ENCODE data around the gene CELSR3.

The CELSR3 gene

GRCh38 chr3:48686538-48687219 is 24.0 kb upstream of the CELSR3 start:
- Histone ChIP-seq H3K9me3 (ENCODE audit: control insufficient read depth, low read length) (no peaks in the 10 kb centered on the region), H3K4me3 (ENCODE audit: extremely low read depth, insufficient read depth, low read length, poor library complexity, severe bottlenecking) (peak overlapping the region; percentile 90), H3K4me1 (ENCODE audit: control insufficient read depth, insufficient read depth, low read length, poor library complexity, severe bottlenecking) (peaks cover 21% of the 10 kb centered on the region), H3K27ac (ENCODE audit: low read depth, low read length, severe bottlenecking) (peak overlapping the region; percentile 49), H3K36me3 (ENCODE audit: control insufficient read depth, insufficient read depth, low read length) (peaks cover 67% of the 10 kb centered on the region)
- 94% methylated on average over 4 to 5 of the region's 10 CpGs for WGBS, 2 experiments (ENCODE audit: insufficient coverage in 2 of 2)

DNA sequence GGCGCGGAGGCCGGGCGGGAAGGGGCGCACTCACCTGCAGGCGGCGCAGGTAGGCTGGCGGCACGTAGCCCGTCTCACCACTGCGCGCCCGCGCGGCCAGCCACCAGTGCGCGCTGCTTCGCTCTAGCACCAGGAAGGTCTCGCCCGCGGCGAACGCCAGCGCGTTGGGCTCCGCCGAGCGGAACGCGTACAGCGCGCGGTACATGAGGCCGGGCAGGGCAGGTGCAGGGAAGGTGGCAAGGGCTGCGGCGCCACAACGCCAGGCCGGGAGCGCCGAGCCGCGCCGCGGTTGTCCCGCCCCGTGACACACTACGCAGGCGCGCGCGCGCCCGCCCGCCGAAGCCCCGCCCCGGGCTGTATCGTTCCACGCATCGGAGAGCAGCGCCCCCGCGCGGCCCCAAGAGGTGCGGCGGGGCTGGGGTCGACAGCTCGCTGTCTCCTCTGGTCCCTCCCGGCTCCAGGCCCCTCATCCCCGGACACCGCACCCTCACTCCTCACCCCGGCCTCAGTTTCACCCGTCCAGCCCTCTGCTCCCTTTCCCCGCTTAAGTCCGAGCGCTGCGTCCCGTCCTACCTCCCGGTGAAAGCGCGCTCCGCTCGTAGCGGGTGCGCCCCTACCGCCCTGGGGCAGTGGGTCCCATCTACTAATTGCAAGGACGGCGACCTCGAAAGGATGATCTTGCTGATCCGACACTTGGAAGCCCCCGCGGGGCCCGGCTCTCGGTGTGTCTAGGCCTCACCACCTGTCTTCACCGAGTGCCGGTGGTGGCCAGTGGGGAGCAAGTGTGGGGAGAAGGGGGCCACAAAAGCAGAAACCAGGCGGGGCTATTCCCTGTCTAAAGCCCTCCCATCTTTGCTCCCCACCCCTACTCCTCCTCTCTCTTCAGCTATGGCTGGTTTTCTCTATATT is 23.2 kb upstream of the CELSR3 start, which contains the start of gene NCKIPSD:
Gene NCKIPSD, minus strand, starts transcription at position 313 of the 909 bp plus-strand sequence. Its CDS starts 108 bp downstream, at position 205.
- Histone ChIP-seq H3K9me3 (ENCODE audit: control insufficient read depth, low read length) (no peaks in the 10 kb centered on the region), H3K4me3 (ENCODE audit: extremely low read depth, insufficient read depth, low read length, poor library complexity, severe bottlenecking) (peak within 1 kb of the TSS; percentile 90), H3K27ac (ENCODE audit: low read depth, low read length, severe bottlenecking) (peak within 1 kb of the TSS; percentile 49), H3K4me1 (ENCODE audit: control insufficient read depth, insufficient read depth, low read length, poor library complexity, severe bottlenecking) (peaks cover 21% of the 10 kb centered on the region), H3K36me3 (ENCODE audit: control insufficient read depth, insufficient read depth, low read length) (peaks cover 69% of the 10 kb centered on the region)
- WGBS, 2 experiments (ENCODE audit: insufficient coverage in 2 of 2) = 3 to 4% methylated on average over 66 to 67 of the region's 97 CpGs

DNA sequence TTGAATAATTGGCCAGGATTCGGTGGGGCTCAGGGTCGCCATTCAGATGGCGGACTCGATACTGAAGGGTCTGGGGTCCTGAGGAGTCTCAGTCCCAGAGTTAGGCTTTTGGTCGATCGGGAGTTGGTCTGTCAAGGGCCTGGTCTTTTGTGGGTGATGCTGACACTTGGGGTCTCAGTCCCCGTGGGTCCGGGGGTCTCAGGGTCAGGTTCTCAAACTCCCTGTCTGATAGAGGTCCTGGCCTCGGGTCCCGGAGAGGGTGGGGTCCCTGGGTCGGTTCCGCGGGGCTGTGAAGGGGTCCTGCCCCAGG is 22.6 kb upstream of the CELSR3 start:
- H3K4me1 ChIP-seq (ENCODE audit: control insufficient read depth, insufficient read depth, low read length, poor library complexity, severe bottlenecking) = peaks cover 21% of the 10 kb centered on the region
- peaks cover 69% of the 10 kb centered on the region for H3K36me3 ChIP-seq (ENCODE audit: control insufficient read depth, insufficient read depth, low read length)
- H3K27ac ChIP-seq (ENCODE audit: low read depth, low read length, severe bottlenecking) = peak overlapping the region; percentile 45
- H3K4me3 ChIP-seq (ENCODE audit: extremely low read depth, insufficient read depth, low read length, poor library complexity, severe bottlenecking) = peak overlapping the region; percentile 90
- no peaks in the 10 kb centered on the region for H3K9me3 ChIP-seq (ENCODE audit: control insufficient read depth, low read length)
- 11 to 15% methylated on average over 12 to 13 of the region's 13 CpGs for WGBS, 2 experiments (ENCODE audit: insufficient coverage in 2 of 2)

- Histone ChIP-seq H3K4me1 (ENCODE audit: control insufficient read depth, insufficient read depth, low read length, poor library complexity, severe bottlenecking) (peaks cover 21% of the 10 kb centered on the region), H3K4me3 (ENCODE audit: extremely low read depth, insufficient read depth, low read length, poor library complexity, severe bottlenecking) (peak overlapping the region; percentile 90), H3K9me3 (ENCODE audit: control insufficient read depth, low read length) (no peaks in the 10 kb centered on the region), H3K36me3 (ENCODE audit: control insufficient read depth, insufficient read depth, low read length) (peaks cover 69% of the 10 kb centered on the region), H3K27ac (ENCODE audit: low read depth, low read length, severe bottlenecking) (no peak overlapping the region)
- 82 to 85% methylated on average over 6 to 7 of the region's 7 CpGs for WGBS, 2 experiments (ENCODE audit: insufficient coverage in 2 of 2)
Measured at GRCh38 chr3:48684480-48685143, 21.9 kb upstream of the CELSR3 start.

DNA sequence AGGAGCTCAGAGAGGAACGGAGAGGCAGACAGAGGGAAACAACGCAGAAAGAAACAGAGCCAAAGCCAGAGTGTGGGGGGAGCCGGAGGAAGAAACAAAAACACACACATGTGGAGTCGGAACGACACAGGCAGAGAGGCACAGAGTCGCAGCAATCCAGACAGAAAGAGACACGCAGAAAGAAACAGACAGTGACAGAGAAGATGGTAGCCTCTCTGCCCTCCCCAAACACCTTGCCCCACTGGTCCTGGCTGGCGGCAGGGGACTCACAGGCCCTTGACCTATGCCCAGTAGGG is 21.3 kb upstream of the CELSR3 start:
- peaks cover 21% of the 10 kb centered on the region for H3K4me1 ChIP-seq (ENCODE audit: control insufficient read depth, insufficient read depth, low read length, poor library complexity, severe bottlenecking)
- no peak overlapping the region for H3K27ac ChIP-seq (ENCODE audit: low read depth, low read length, severe bottlenecking)
- peak overlapping the region; percentile 90 for H3K4me3 ChIP-seq (ENCODE audit: extremely low read depth, insufficient read depth, low read length, poor library complexity, severe bottlenecking)
- peaks cover 69% of the 10 kb centered on the region for H3K36me3 ChIP-seq (ENCODE audit: control insufficient read depth, insufficient read depth, low read length)
- no peaks in the 10 kb centered on the region for H3K9me3 ChIP-seq (ENCODE audit: control insufficient read depth, low read length)
- WGBS, 2 experiments (ENCODE audit: insufficient coverage in 2 of 2) = 85 to 93% methylated on average over 7 to 8 of the region's 8 CpGs

- Histone ChIP-seq H3K9me3 (ENCODE audit: control insufficient read depth, low read length) (no peaks in the 10 kb centered on the region), H3K4me3 (ENCODE audit: extremely low read depth, insufficient read depth, low read length, poor library complexity, severe bottlenecking) (no peak overlapping the region), H3K4me1 (ENCODE audit: control insufficient read depth, insufficient read depth, low read length, poor library complexity, severe bottlenecking) (peaks cover 21% of the 10 kb centered on the region), H3K27ac (ENCODE audit: low read depth, low read length, severe bottlenecking) (no peak overlapping the region), H3K36me3 (ENCODE audit: control insufficient read depth, insufficient read depth, low read length) (peaks cover 69% of the 10 kb centered on the region)
- 95 to 98% methylated on average over 8 to 9 of the region's 9 CpGs for WGBS, 2 experiments (ENCODE audit: insufficient coverage in 2 of 2)
Measured at GRCh38 chr3:48682786-48683185, 20.1 kb upstream of the CELSR3 start.

- WGBS, 2 experiments (ENCODE audit: insufficient coverage in 2 of 2) = 98 to 99% methylated on average over 12 to 13 of the region's 17 CpGs
- H3K4me3 ChIP-seq (ENCODE audit: extremely low read depth, insufficient read depth, low read length, poor library complexity, severe bottlenecking) = no peak overlapping the region
- H3K9me3 ChIP-seq (ENCODE audit: control insufficient read depth, low read length) = no peaks in the 10 kb centered on the region
- peaks cover 16% of the 10 kb centered on the region for H3K4me1 ChIP-seq (ENCODE audit: control insufficient read depth, insufficient read depth, low read length, poor library complexity, severe bottlenecking)
- H3K36me3 ChIP-seq (ENCODE audit: control insufficient read depth, insufficient read depth, low read length) = peaks cover 68% of the 10 kb centered on the region
- H3K27ac ChIP-seq (ENCODE audit: low read depth, low read length, severe bottlenecking) = no peak overlapping the region
Measured at GRCh38 chr3:48681974-48682610, 19.4 kb upstream of the CELSR3 start.

GRCh38 chr3:48681541-48681880 is 18.8 kb upstream of the CELSR3 start:
- WGBS, 2 experiments (ENCODE audit: insufficient coverage in 2 of 2) = 96 to 98% methylated on average over 6 to 7 of the region's 7 CpGs
- H3K36me3 ChIP-seq (ENCODE audit: control insufficient read depth, insufficient read depth, low read length) = peaks cover 65% of the 10 kb centered on the region
- no peak overlapping the region for H3K4me3 ChIP-seq (ENCODE audit: extremely low read depth, insufficient read depth, low read length, poor library complexity, severe bottlenecking)
- no peak overlapping the region for H3K27ac ChIP-seq (ENCODE audit: low read depth, low read length, severe bottlenecking)
- H3K4me1 ChIP-seq (ENCODE audit: control insufficient read depth, insufficient read depth, low read length, poor library complexity, severe bottlenecking) = peaks cover 12% of the 10 kb centered on the region
- no peaks in the 10 kb centered on the region for H3K9me3 ChIP-seq (ENCODE audit: control insufficient read depth, low read length)

GRCh38 chr3:48680811-48681540 is 18.3 kb upstream of the CELSR3 start:
- Histone ChIP-seq H3K36me3 (ENCODE audit: control insufficient read depth, insufficient read depth, low read length) (peaks cover 69% of the 10 kb centered on the region), H3K9me3 (ENCODE audit: control insufficient read depth, low read length) (no peaks in the 10 kb centered on the region), H3K27ac (ENCODE audit: low read depth, low read length, severe bottlenecking) (no peak overlapping the region), H3K4me1 (ENCODE audit: control insufficient read depth, insufficient read depth, low read length, poor library complexity, severe bottlenecking) (peaks cover 9% of the 10 kb centered on the region), H3K4me3 (ENCODE audit: extremely low read depth, insufficient read depth, low read length, poor library complexity, severe bottlenecking) (no peak overlapping the region)
- 94 to 97% methylated on average over 16 to 17 of the region's 17 CpGs for WGBS, 2 experiments (ENCODE audit: insufficient coverage in 2 of 2)
